Fibroblast of the aortic adventitia (primary cell): ENCODE results near the gene FMN1. TPM values are rescaled to one million over a fixed set of nuclear protein-coding genes. Genes with fewer than 3 reads are reported as not detected.
A peak's percentile ranks its signal among the peaks of the same experiment; 100 is the strongest.

Source experiments
- DNase-seq: peaks from one replicate; pipeline ENCODE4 v3.0.0-alpha.2; 2010; ENCODE audit warnings: low read depth
- H3K4me3 ChIP-seq: 2 replicates; pipeline ENCODE4 v1.5.1; 2011; ENCODE audit warnings: low read depth, mild to moderate bottlenecking, control low read depth, low read length, moderate library complexity
- total RNA-seq: library from RNA; depleted of rRNA; stranded (reverse); fragments of >200 nt; gene quantifications from 2 replicates; pipeline ENCODE4 v1.2.3, GENCODE V29; 2012; ENCODE audit warnings: low replicate concordance
- TF ChIP-seq, protein P1 (sequence below): IDR thresholded peaks from 2 replicates; pipeline ENCODE4 v1.5.1; 2011; ENCODE audit warnings: mild to moderate bottlenecking, low read length, control low read depth, inconsistent platforms; ENCODE audit not compliant: insufficient read depth

FMN1 gene
- total RNA-seq, 1 donor, result 1.1 TPM

DNA sequence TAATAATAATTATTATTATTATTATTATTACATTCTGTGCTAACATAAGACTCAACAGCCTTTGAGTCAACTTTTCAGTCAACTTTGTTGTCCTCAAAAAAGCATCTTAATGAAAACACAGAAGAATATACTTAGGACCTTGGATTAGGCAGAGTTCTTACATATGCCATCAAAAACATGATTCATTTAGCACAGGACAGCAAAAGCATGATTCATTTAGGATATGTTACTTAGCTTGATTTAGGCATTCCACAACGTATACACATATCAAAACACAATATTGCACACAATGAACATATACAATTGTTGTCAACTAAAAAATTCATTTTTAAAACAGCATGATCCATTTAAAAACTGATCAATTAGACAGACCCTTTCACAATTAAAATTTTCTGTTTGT, 213.0 kb downstream of the FMN1 start:
- TF ChIP-seq, protein P1, sequence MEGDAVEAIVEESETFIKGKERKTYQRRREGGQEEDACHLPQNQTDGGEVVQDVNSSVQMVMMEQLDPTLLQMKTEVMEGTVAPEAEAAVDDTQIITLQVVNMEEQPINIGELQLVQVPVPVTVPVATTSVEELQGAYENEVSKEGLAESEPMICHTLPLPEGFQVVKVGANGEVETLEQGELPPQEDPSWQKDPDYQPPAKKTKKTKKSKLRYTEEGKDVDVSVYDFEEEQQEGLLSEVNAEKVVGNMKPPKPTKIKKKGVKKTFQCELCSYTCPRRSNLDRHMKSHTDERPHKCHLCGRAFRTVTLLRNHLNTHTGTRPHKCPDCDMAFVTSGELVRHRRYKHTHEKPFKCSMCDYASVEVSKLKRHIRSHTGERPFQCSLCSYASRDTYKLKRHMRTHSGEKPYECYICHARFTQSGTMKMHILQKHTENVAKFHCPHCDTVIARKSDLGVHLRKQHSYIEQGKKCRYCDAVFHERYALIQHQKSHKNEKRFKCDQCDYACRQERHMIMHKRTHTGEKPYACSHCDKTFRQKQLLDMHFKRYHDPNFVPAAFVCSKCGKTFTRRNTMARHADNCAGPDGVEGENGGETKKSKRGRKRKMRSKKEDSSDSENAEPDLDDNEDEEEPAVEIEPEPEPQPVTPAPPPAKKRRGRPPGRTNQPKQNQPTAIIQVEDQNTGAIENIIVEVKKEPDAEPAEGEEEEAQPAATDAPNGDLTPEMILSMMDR, result no peak
- DNase-seq, result no peak
- H3K4me3 ChIP-seq, result no peak overlapping the region

- peak; percentile 93 for DNase-seq
- H3K4me3 ChIP-seq, result no peak overlapping the region
- TF ChIP-seq, protein P1, result no peak
These were observed 214.8 kb downstream of the FMN1 start for GRCh38 chr15:32979710-32980109.

DNA sequence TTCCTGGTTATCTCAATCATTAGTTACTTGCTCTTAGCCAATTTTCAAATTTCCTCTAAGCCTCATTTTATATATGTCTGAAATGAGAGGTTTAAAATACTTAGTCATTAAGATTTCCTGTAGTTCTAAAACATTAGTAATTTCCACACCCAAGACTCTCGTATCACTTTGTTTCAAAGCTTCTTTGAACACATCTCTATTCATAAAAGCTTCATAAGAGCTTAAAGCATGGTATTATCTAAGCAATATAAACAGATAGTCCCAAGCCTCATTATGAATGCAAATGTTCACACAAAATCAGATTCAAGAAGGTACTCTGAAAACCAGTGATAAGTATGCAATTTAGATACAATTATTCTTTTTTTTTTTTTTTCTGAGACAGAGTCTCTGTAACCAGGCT, 217.0 kb downstream of the FMN1 start:
- DNase-seq, result no peak
- H3K4me3 ChIP-seq, result no peak overlapping the region
- TF ChIP-seq, protein P1, result no peak

DNA sequence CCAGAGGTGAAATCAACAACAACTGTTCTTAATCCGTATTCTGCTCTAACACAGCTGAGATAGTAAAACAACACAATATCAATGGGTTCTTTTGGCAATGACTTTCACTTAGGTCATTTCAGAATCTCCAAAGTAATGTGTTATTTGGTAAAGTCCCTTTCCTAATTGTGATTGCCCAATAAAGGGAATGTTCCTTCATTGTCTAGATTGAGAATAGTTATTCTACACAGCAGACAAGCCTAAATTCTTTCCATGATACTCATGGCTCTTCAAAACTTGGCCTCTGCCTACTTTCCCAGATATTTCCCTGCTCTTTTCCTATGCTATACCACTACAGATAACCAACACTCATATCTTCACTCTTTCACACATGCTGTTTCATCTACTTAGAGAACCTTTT, 219.8 kb downstream of the FMN1 start:
- no peak overlapping the region for H3K4me3 ChIP-seq
- TF ChIP-seq, protein P1, result no peak
- DNase-seq, result peak; percentile 93

- no peak overlapping the region for H3K4me3 ChIP-seq
- no peak for DNase-seq
- TF ChIP-seq, protein P1, result no peak
These were observed 221.8 kb downstream of the FMN1 start for GRCh38 chr15:32972686-32973085.

- no peak for DNase-seq
- no peak overlapping the region for H3K4me3 ChIP-seq
- TF ChIP-seq, protein P1, result no peak
These were observed 223.7 kb downstream of the FMN1 start for GRCh38 chr15:32970847-32971246.

GRCh38 chr15:32967521-32967920, 227.0 kb downstream of the FMN1 start:
- no peak for DNase-seq
- H3K4me3 ChIP-seq, result no peak overlapping the region
- TF ChIP-seq, protein P1, result no peak
